ENCODE measurements around the gene DLGAP4. TPM values are rescaled to one million over a fixed set of nuclear protein-coding genes. Genes with fewer than 3 reads are reported as not detected.

DLGAP4 gene
- polyA plus RNA-seq, 1 donor (not counting 4 experiments of a cell fraction or from before 2014, with no cell fraction given): 9.6 TPM

DNA sequence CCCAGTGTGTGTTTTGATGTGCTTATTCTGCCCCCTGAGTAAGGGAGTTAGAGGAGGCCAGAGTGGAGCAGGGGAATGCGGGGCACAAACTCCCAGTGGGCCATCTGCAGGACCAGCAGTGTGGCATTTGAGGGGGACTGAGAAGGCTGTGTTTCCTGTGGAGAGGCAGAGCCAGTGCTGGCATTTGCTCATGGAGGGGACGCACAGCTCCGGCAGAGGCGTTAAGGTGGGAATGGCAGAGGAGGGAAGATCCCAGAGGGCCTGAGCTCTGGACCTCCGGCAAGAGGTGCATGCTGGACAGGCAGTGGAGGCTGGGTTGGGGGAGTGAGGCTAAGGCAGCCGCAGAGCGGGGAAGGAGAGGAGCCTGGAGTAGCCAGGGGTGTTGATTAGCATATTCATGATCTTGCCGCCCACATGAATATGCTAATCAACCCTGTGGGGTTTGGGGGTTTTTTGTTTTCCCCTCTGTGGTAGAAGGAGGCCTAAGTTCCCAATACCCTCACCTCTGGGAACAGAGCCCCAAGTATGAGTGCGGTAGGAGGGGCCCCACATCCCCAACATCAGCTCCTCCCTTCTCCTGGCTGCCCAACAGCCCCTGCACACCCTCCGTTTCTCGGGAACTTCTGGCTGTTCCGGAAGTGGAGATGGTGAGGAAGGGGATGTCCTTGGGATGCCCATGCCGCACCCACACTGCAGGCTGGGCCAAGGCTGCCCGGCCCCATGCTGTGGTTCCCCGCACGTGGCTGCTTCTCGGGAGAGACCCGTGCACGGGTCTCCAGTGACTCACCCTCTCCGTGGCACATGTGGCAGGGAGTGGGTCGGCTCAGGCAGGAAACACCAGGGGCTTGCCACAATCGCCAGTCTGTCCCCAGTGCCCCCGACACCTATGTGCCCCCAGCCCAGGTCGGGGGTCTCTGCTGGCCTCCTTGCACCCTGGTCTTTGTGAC lies 33.8 kb downstream of the DLGAP4 start:
- no peak overlapping the region for H2AFZ ChIP-seq (ENCODE audit: control insufficient read depth, low read length)
- H3K27me3 ChIP-seq (ENCODE audit: control insufficient read depth, extremely low read depth, insufficient read depth, low read length): peaks cover 22% of the 10 kb centered on the region
- no peak for DNase-seq (ENCODE audit: low read depth, low spot score)
- no peak overlapping the region for H3K4me2 ChIP-seq (ENCODE audit: control insufficient read depth, extremely low read depth, insufficient read depth, low read depth, low read length)
- H3K4me3 ChIP-seq (ENCODE audit: control insufficient read depth in 2 of 3, extremely low read depth in 1 of 3, insufficient read depth in 2 of 3, low read depth in 1 of 3, low read length in 3 of 3): no peak overlapping the region
- dilution Hi-C loops (cut with MboI; ENCODE audit: extremely low pct_ligation_motif_present, low sequenced_read_pairs): no loop called here
- H4K20me1 ChIP-seq (ENCODE audit: control insufficient read depth, extremely low read depth, insufficient read depth, low read length): no peaks in the 10 kb centered on the region
- no peak overlapping the region for H3K9ac ChIP-seq (ENCODE audit: control insufficient read depth, extremely low read depth, insufficient read depth, low read length)
- no peak for TF ChIP-seq CTCF (optimal IDR thresholded peaks at IDR 0.05 in 1 of 3, IDR thresholded peaks at IDR 0.05 in 1 of 3, conservative IDR thresholded peaks at IDR 0.05 in 1 of 3; ENCODE audit: extremely low read depth in 1 of 3, insufficient read depth in 2 of 3, low read length in 3 of 3)
- no peak for TF ChIP-seq EZH2 (IDR thresholded peaks at IDR 0.05; ENCODE audit: low read length)
- FAIRE-seq: no peak
- H3K9me1 ChIP-seq (ENCODE audit: control insufficient read depth, extremely low read depth, insufficient read depth, low read length): no peaks in the 10 kb centered on the region
- H3K36me3 ChIP-seq (ENCODE audit: control insufficient read depth in 2 of 2, extremely low read depth in 1 of 2, insufficient read depth in 2 of 2, low read length in 2 of 2): no peaks in the 10 kb centered on the region
- H3K79me2 ChIP-seq (ENCODE audit: control insufficient read depth, insufficient read depth, low read length): no peaks in the 10 kb centered on the region
- H3K9me3 ChIP-seq (ENCODE audit: control insufficient read depth, low read depth, low read length): no peaks in the 10 kb centered on the region
- no peak overlapping the region for H3K27ac ChIP-seq (ENCODE audit: control insufficient read depth, insufficient read depth, low read length)
- H3K4me1 ChIP-seq (ENCODE audit: control insufficient read depth, extremely low read depth, insufficient read depth, low read length): no peaks in the 10 kb centered on the region

DNA sequence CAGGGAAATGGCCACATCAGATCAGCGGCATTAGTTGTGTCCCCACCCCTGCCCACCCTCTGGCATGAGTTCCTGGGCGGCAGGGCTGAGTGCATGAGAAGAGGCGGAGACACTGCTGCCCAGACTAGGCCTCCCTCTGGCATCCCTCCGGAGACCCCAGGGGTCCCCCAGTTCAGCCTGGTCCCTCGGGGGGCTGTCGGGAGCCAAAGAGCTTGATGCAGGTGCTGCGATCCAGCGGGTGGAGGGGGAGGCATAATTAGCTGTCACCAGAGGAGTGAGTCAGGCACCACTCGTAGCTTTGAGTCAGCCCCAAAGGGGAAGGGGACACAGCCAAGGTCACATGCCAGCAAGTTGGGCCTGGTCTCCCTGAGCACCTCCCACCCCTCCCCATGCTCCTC lies 34.5 kb downstream of the DLGAP4 start:
- Histone ChIP-seq H3K79me2 (ENCODE audit: control insufficient read depth, insufficient read depth, low read length) (no peaks in the 10 kb centered on the region), H3K27ac (ENCODE audit: control insufficient read depth, insufficient read depth, low read length) (no peak overlapping the region), H2AFZ (ENCODE audit: control insufficient read depth, low read length) (no peak overlapping the region), H3K9me3 (ENCODE audit: control insufficient read depth, low read depth, low read length) (no peaks in the 10 kb centered on the region), H3K36me3 (ENCODE audit: control insufficient read depth in 2 of 2, extremely low read depth in 1 of 2, insufficient read depth in 2 of 2, low read length in 2 of 2) (no peaks in the 10 kb centered on the region), H3K4me2 (ENCODE audit: control insufficient read depth, extremely low read depth, insufficient read depth, low read depth, low read length) (no peak overlapping the region), H3K9me1 (ENCODE audit: control insufficient read depth, extremely low read depth, insufficient read depth, low read length) (no peaks in the 10 kb centered on the region), H4K20me1 (ENCODE audit: control insufficient read depth, extremely low read depth, insufficient read depth, low read length) (no peaks in the 10 kb centered on the region), H3K4me3 (ENCODE audit: control insufficient read depth in 2 of 3, extremely low read depth in 1 of 3, insufficient read depth in 2 of 3, low read depth in 1 of 3, low read length in 3 of 3) (no peak overlapping the region), H3K4me1 (ENCODE audit: control insufficient read depth, extremely low read depth, insufficient read depth, low read length) (no peaks in the 10 kb centered on the region), H3K9ac (ENCODE audit: control insufficient read depth, extremely low read depth, insufficient read depth, low read length) (no peak overlapping the region), H3K27me3 (ENCODE audit: control insufficient read depth, extremely low read depth, insufficient read depth, low read length) (peaks cover 17% of the 10 kb centered on the region)
- TF ChIP-seq CTCF (optimal IDR thresholded peaks at IDR 0.05 in 1 of 3, IDR thresholded peaks at IDR 0.05 in 1 of 3, conservative IDR thresholded peaks at IDR 0.05 in 1 of 3; ENCODE audit: extremely low read depth in 1 of 3, insufficient read depth in 2 of 3, low read length in 3 of 3): no peak
- TF ChIP-seq EZH2 (IDR thresholded peaks at IDR 0.05; ENCODE audit: low read length): no peak
- no peak for FAIRE-seq
- DNase-seq (ENCODE audit: low read depth, low spot score): no peak
- dilution Hi-C loops (cut with MboI; ENCODE audit: extremely low pct_ligation_motif_present, low sequenced_read_pairs): no loop called here
